ENCODE data around the gene ELANE.
"Not testable (repeated sequence)": the region's sequence is repeated elsewhere in the genome, so short reads cannot be mapped to it uniquely, and the experiment has no call there.

ELANE gene

GRCh38 chr19:814152-815078 lies 37.7 kb upstream of the ELANE start:
- DNase-seq (ENCODE audit: low read depth, low spot score): no peak

DNA sequence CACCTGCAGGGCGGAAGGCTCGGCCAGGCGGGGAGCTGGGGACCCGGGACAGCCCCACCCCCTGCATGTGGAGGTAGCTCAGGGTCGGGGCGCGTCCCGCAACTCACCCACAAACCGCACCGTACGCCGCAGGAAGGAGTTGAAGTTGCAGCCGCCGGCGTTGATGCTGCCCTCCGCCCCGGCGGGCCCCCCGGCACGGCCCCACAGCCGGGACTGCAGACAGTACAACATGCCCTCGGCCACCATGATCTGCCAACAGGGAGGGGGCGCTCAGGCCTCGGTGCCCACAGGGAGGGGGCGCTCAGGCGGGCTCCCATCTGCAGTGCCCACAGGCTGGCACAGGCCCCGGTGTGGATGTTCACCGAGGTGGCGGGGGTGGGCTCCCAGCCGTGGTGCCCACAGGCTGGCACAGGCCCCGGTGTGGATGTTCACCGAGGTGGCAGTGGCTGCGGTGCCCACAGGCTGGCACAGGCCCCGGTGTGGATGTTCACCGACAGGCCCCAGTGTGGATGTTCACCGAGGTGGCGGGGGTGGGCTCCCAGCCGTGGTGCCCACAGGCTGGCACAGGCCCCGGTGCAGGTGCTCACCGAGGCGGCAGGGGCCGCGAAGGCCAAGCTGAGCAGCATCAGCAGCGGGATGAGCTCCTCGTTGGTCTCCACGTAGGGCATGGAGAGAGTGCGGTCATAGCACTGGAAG lies 36.9 kb upstream of the ELANE start:
- DNase-seq (ENCODE audit: low read depth, low spot score): no peak

- no peak for DNase-seq (ENCODE audit: low read depth, low spot score)
These were observed 36.2 kb upstream of the ELANE start for GRCh38 chr19:815775-816499.

GRCh38 chr19:816500-816857 lies 35.6 kb upstream of the ELANE start:
- no peak for DNase-seq (ENCODE audit: low read depth, low spot score)

DNA sequence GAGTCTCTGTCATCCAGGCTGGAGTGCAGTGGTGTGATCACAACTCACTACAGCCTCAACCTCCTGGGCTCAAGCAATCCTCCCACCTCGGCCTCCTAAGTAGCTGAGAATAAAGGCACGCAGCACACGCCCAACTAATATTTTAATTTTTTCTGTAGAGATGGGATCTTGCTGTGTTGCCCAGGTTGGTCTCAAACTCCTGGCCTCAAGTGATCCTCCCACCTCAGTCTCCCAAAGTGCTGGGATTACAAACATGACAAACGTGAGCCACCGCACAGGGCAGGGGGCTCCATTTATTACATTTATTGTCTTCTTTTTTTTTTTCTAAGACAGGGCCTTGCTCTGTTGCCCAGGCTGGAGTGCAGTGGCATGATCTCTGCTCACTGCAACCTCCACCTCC lies 31.9 kb upstream of the ELANE start:
- DNase-seq (ENCODE audit: low read depth, low spot score): not testable (repeated sequence)

GRCh38 chr19:821231-821824 lies 30.8 kb upstream of the ELANE start:
- DNase-seq (ENCODE audit: low read depth, low spot score): no peak

- no peak for DNase-seq (ENCODE audit: low read depth, low spot score)
These were observed 30.1 kb upstream of the ELANE start, which contains the start of gene PLPPR3 for GRCh38 chr19:821825-822503. PLPPR3 (minus strand) TSS chr19:821955; CDS start chr19:821559, 396 bp downstream.

- DNase-seq (ENCODE audit: low read depth, low spot score): no peak
These were observed 28.5 kb upstream of the ELANE start for GRCh38 chr19:823565-824121.

DNA sequence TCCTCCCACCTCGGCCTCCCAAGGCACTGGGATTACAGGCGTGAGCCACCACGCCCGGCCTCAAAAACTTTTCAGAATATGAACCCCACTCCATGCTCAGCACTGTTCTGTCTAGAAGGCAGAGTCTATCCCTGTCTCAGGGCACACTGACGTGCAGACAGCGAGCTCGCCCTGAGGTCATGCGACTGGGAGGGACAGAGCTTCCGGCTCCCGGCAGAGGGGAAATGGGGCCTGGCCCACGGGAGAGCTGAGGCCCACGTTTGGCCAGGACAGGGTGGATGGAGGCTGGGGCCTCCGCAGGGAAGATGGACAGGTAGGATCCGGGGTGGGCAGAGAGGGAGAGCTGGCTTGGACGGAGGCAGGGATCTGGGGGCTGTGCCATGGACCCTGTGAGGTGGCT lies 27.2 kb upstream of the ELANE start:
- DNase-seq (ENCODE audit: low read depth, low spot score): no peak

DNA sequence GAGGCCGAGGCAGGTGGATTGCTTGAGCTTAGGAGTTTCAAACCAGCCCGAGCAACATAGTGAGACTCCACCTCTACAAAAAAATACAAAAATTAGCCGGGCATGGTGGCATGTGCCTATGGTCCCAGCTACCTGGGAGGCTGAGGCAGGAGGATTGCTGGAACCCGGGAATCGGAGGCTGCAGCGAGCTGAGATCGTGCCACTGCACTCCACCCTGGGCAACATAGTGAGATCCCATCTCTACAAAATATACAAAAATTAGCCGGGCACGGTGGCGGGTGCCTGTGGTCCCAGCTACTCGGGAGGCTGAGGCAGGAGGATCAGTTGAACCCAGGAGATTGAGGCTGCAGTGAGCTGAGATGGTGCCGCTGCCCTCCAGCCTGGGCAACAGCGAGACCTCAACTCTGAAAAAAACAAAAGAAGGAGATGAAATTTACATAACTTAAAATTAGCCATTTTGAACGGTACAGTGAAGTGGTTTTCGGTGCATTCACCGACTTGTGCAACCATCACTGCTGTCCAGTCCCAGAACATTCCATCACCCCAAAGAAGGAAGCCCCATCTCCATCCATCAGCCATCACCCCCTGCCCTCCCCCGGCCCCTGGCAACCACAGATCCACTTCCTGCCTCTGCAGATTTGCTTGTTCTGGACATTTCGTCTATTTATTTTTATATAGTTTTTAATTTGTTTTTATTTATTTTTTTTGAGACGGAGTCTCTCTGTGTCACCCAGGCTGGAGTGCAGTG lies 26.0 kb upstream of the ELANE start:
- no peak for DNase-seq (ENCODE audit: low read depth, low spot score)

- no peak for DNase-seq (ENCODE audit: low read depth, low spot score)
These were observed 24.8 kb upstream of the ELANE start for GRCh38 chr19:827314-827709.

GRCh38 chr19:827710-828321 lies 24.3 kb upstream of the ELANE start, which contains the start of gene AZU1:
AZU1 (plus strand) TSS chr19:827837; CDS start chr19:827847, 10 bp downstream.
- DNase-seq (ENCODE audit: low read depth, low spot score): no peak

DNA sequence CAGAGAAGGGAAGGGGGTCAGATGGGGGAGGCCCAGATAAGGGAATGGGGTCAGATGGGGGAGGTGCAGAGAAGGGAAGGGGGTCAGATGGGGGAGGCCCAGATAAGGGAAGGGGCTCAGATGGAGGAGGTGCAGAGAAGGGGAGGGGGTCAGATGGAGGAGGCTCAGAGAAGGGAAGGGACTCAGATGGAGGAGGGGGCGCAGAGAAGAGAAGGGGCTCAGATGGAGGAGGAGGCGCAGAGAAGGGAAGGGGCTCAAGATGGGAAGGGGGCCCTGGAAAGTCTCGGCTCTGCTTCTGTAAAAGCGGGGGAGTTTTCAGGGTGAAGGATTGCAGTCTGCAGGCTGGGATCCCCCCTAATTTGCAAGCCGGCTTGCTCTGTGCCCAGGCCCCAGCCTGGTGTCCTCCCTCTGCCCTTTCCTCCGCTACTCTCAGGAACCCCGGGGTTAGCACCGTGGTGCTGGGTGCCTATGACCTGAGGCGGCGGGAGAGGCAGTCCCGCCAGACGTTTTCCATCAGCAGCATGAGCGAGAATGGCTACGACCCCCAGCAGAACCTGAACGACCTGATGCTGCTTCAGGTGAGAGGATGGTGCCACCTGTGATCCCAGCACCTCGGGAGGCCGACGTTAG lies 22.9 kb upstream of the ELANE start:
- DNase-seq (ENCODE audit: low read depth, low spot score): no peak

- no peak for DNase-seq (ENCODE audit: low read depth, low spot score)
These were observed 20.4 kb upstream of the ELANE start for GRCh38 chr19:831407-832369.

DNA sequence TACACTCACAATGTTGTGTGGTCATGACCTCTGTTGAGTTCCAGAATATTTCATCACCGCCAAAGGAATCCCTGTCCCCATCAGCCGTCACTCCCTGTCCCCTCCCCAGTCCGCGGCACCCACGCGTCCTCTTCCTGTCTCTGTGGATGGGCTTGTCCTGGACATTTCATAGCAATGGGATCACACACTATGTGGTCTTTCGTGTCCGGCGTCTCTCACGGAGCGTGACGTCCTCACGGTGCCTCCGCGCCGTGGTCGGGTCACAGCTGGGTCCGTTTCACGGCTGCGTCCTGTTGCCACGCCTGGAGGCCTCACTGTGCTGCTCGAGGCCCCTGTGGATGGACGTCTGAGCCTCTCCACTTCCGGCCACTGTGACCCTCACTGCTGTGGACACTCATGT lies 17.9 kb upstream of the ELANE start:
- no peak for DNase-seq (ENCODE audit: low read depth, low spot score)

GRCh38 chr19:835210-835810 lies 16.8 kb upstream of the ELANE start:
- no peak for DNase-seq (ENCODE audit: low read depth, low spot score)

- no peak for DNase-seq (ENCODE audit: low read depth, low spot score)
These were observed 11.4 kb upstream of the ELANE start, which contains the start of gene PRTN3 for GRCh38 chr19:840519-841206. PRTN3 (plus strand) TSS chr19:840999; CDS start chr19:841009, 10 bp downstream.

Data from activated CD4-positive, CD25-positive, alpha-beta regulatory T cell treated with anti-CD3 and anti-CD28 coated beads, Interleukin-2, amount 50 U/mL, for 16 hours (primary cell).